SU-DHL-6 (cell line): ENCODE measurements around the gene MALRD1.

ENCODE experiments used
- H2AFZ ChIP-seq: fragments of 200-600 bp; sonication (generic); 2 replicates; pipeline ENCODE4 v1.6.1; 2014; ENCODE audit warnings: low read depth, mild to moderate bottlenecking, moderate library complexity, mixed read lengths, antibody characterized with exemption, low read length; ENCODE audit not compliant: severe bottlenecking
- H3F3A ChIP-seq: fragments of 200-600 bp; shearing (Covaris generic); 2 replicates; pipeline ENCODE4 v1.6.0; 2016; ENCODE audit warnings: antibody characterized with exemption, mild to moderate bottlenecking; ENCODE audit not compliant: insufficient read depth
- H3K27ac ChIP-seq: fragments of 200-600 bp; sonication (generic); 2 replicates; pipeline ENCODE4 v1.5.1; 2016; ENCODE audit warnings: low read depth, mild to moderate bottlenecking, low read length, moderate library complexity, mixed read lengths
- H3K27me3 ChIP-seq: fragments of 200-600 bp; sonication (generic), shearing (Covaris generic); 2 replicates; pipeline ENCODE4 v1.6.0; 2014; ENCODE audit warnings: mild to moderate bottlenecking, low read length
- H3K36me3 ChIP-seq: fragments of 200-600 bp; sonication (generic); 2 replicates; pipeline ENCODE4 v1.6.1; 2014; ENCODE audit warnings: mild to moderate bottlenecking, low read length, mixed read lengths
- H3K4me2 ChIP-seq: fragments of 300-600, 200-600 bp; shearing (Covaris generic), sonication (generic); 2 replicates; pipeline ENCODE4 v1.6.0; 2014; ENCODE audit warnings: low read length, low read depth, mild to moderate bottlenecking; ENCODE audit not compliant: poor library complexity, severe bottlenecking
- H3K4me3 ChIP-seq: fragments of 200-600 bp; sonication (generic); 2 replicates; pipeline ENCODE4 v1.5.1; 2014; ENCODE audit warnings: antibody characterized with exemption, low read length, mild to moderate bottlenecking, mixed read lengths; ENCODE audit not compliant: insufficient read depth, poor library complexity, severe bottlenecking
- H3K79me2 ChIP-seq: fragments of 200-600 bp; sonication (generic); 2 replicates; pipeline ENCODE4 v1.6.1; 2014; ENCODE audit warnings: mild to moderate bottlenecking, low read length, moderate library complexity; ENCODE audit not compliant: insufficient read depth
- H3K9ac ChIP-seq: fragments of 200-600 bp; sonication (generic); 2 replicates; pipeline ENCODE4 v1.7.0; 2014; ENCODE audit warnings: mild to moderate bottlenecking, low read length
- H3K9me2 ChIP-seq: fragments of 200-600 bp; sonication (generic); replicated peaks from 2 replicates; pipeline ENCODE4 v1.6.1; 2014; ENCODE audit warnings: low read length; ENCODE audit not compliant: insufficient read depth
- H3K9me3 ChIP-seq: fragments of 200-600 bp; sonication (generic); 2 replicates; pipeline ENCODE4 v1.6.1; 2014; ENCODE audit warnings: low read length, mixed read lengths; ENCODE audit not compliant: insufficient read depth
- H4K20me1 ChIP-seq: fragments of 200-600 bp; sonication (generic); 2 replicates; pipeline ENCODE4 v1.6.1; 2014; ENCODE audit warnings: low read depth, mild to moderate bottlenecking, antibody characterized with exemption, low read length, moderate library complexity, mixed read lengths
- EZH2phosphoT487 ChIP-seq: fragments of 200-600 bp; sonication (generic), shearing (Covaris generic); conservative IDR thresholded peaks from 2 replicates; pipeline ENCODE4 v1.6.1; 2018; ENCODE audit warnings: mild to moderate bottlenecking, antibody characterized with exemption, low read length, moderate library complexity, mixed read lengths
- TF ChIP-seq, protein P1 (sequence below): fragments of 200-600 bp; sonication (generic); IDR thresholded peaks from one replicate; pipeline ENCODE4 v1.5.1; 2017; ENCODE audit warnings: antibody characterized with exemption, mild to moderate bottlenecking, low read length, moderate library complexity; ENCODE audit not compliant: insufficient read depth, poor library complexity, severe bottlenecking

Gene MALRD1

DNA sequence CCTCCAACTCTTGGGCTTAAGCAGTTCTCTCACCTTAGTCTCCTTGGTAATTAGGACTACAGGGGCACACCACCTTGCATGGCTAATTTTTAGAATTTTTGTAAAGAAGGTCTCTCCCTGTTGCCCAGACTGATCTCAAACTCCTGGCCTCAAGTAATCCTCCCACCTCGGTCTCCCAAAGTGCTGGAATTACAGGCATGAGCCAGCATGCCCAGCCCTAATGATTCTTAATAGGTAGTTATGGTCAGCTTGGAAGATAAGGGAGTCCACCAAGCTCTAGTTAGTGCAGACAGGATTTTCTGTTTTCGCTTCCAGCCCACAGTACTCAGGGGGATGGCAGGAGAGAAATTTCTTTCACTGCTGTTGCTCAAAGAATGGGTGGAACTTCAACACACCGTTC, 639.7 kb downstream of the MALRD1 start:
- Histone ChIP-seq H3K4me3 (no peak overlapping the region), H3F3A (no peaks in the 10 kb centered on the region), H2AFZ (no peak overlapping the region), H3K9me2 (no peaks in the 10 kb centered on the region), H3K36me3 (no peaks in the 10 kb centered on the region), H3K9ac (no peak overlapping the region), H3K4me2 (no peak overlapping the region), H3K27ac (no peak overlapping the region), H4K20me1 (no peaks in the 10 kb centered on the region), H3K27me3 (no peaks in the 10 kb centered on the region), H3K79me2 (no peaks in the 10 kb centered on the region), H3K9me3 (0 out of 2 replicates have a peak, but pooled peaks cover 4% of the 10 kb centered on the region)
- TF ChIP-seq, protein P1, sequence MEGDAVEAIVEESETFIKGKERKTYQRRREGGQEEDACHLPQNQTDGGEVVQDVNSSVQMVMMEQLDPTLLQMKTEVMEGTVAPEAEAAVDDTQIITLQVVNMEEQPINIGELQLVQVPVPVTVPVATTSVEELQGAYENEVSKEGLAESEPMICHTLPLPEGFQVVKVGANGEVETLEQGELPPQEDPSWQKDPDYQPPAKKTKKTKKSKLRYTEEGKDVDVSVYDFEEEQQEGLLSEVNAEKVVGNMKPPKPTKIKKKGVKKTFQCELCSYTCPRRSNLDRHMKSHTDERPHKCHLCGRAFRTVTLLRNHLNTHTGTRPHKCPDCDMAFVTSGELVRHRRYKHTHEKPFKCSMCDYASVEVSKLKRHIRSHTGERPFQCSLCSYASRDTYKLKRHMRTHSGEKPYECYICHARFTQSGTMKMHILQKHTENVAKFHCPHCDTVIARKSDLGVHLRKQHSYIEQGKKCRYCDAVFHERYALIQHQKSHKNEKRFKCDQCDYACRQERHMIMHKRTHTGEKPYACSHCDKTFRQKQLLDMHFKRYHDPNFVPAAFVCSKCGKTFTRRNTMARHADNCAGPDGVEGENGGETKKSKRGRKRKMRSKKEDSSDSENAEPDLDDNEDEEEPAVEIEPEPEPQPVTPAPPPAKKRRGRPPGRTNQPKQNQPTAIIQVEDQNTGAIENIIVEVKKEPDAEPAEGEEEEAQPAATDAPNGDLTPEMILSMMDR, result no peak
- TF ChIP-seq EZH2phosphoT487, result no peak

GRCh38 chr10:19689231-19689630, 640.6 kb downstream of the MALRD1 start:
- Histone ChIP-seq H3K9me2 (no peaks in the 10 kb centered on the region), H3K9me3 (0 out of 2 replicates have a peak, but pooled peaks cover 4% of the 10 kb centered on the region), H3K4me2 (no peak overlapping the region), H3K27me3 (no peaks in the 10 kb centered on the region), H3K79me2 (no peaks in the 10 kb centered on the region), H3K9ac (no peak overlapping the region), H3F3A (no peaks in the 10 kb centered on the region), H2AFZ (no peak overlapping the region), H3K4me3 (no peak overlapping the region), H4K20me1 (no peaks in the 10 kb centered on the region), H3K27ac (no peak overlapping the region), H3K36me3 (no peaks in the 10 kb centered on the region)
- TF ChIP-seq, protein P1, result no peak
- TF ChIP-seq EZH2phosphoT487, result no peak

DNA sequence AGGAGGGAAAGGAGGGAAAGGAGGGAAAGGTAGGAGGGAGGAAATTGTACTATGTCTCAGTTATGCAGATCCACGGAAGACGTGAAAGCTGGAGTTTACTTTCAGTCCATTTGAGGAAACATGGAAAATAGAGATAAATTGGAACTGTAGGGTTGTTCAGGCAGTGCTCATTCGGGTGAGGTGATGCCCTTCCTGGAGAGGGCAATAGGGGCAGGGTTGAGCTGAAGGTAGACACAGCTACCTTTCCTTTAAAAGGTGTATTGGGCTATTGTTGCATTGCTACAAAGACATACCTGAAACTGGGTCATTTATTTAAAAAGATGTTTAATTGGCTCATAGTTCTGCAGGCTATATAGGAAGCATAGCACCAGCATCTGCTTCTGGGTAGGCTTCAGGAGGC, 650.7 kb downstream of the MALRD1 start:
- no peak overlapping the region for H3K27ac ChIP-seq
- H3K9me3 ChIP-seq, result no peaks in the 10 kb centered on the region
- no peaks in the 10 kb centered on the region for H3K79me2 ChIP-seq
- no peaks in the 10 kb centered on the region for H4K20me1 ChIP-seq
- H3K4me3 ChIP-seq, result no peak overlapping the region
- no peaks in the 10 kb centered on the region for H3K36me3 ChIP-seq
- TF ChIP-seq EZH2phosphoT487, result no peak
- TF ChIP-seq, protein P1, result no peak
- H3K9ac ChIP-seq, result no peak overlapping the region
- no peak overlapping the region for H2AFZ ChIP-seq
- H3K4me2 ChIP-seq, result no peak overlapping the region
- no peaks in the 10 kb centered on the region for H3F3A ChIP-seq
- H3K9me2 ChIP-seq, result no peaks in the 10 kb centered on the region
- H3K27me3 ChIP-seq, result no peaks in the 10 kb centered on the region
